Vagina (tissue), 2 donors: ENCODE results near the gene CPN1.

Experiments used
- POLR2A ChIP-seq, 2 donors: fragments of 450-650 bp; IDR thresholded peaks; one replicate each; pipeline ENCODE4 v1.6.1; 2017; ENCODE audit warnings: antibody characterized with exemption in 2 of 2, mild to moderate bottlenecking in 2 of 2, moderate library complexity in 2 of 2
- POLR2AphosphoS5 ChIP-seq, 2 donors: sonication (generic); formaldehyde crosslinking; IDR thresholded peaks; one replicate each; pipeline ENCODE4 v1.9.0; 2017; ENCODE audit warnings: antibody characterized with exemption in 2 of 2, mild to moderate bottlenecking in 2 of 2, low read depth in 1 of 2; ENCODE audit not compliant: insufficient read depth in 1 of 2
- TF ChIP-seq, protein P1 (sequence below), 3 experiments: fragments of 450-650 bp in 2 of 3; fragments of 200-600 bp in 1 of 3; sonication (generic) in 1 of 3; IDR thresholded peaks; one replicate each; pipeline ENCODE4 v1.5.1; 2017 to 2019; ENCODE audit warnings: antibody characterized with exemption in 3 of 3, mild to moderate bottlenecking in 2 of 3, moderate library complexity in 2 of 3

GRCh38 chr10:100025576-100025975 lies 56.1 kb downstream of the CPN1 start:
- TF ChIP-seq, protein P1, sequence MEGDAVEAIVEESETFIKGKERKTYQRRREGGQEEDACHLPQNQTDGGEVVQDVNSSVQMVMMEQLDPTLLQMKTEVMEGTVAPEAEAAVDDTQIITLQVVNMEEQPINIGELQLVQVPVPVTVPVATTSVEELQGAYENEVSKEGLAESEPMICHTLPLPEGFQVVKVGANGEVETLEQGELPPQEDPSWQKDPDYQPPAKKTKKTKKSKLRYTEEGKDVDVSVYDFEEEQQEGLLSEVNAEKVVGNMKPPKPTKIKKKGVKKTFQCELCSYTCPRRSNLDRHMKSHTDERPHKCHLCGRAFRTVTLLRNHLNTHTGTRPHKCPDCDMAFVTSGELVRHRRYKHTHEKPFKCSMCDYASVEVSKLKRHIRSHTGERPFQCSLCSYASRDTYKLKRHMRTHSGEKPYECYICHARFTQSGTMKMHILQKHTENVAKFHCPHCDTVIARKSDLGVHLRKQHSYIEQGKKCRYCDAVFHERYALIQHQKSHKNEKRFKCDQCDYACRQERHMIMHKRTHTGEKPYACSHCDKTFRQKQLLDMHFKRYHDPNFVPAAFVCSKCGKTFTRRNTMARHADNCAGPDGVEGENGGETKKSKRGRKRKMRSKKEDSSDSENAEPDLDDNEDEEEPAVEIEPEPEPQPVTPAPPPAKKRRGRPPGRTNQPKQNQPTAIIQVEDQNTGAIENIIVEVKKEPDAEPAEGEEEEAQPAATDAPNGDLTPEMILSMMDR (IDR thresholded peaks at IDR 0.05), result no peak
- TF ChIP-seq POLR2A (IDR thresholded peaks at IDR 0.05) (no peak), POLR2AphosphoS5 (IDR thresholded peaks at IDR 0.05; ENCODE audit: insufficient read depth in 1 of 2, low read depth in 1 of 2) (no peak)
